T-helper 1 cell treated with Interleukin-12 subunit alpha and Interleukin-12 subunit beta and Interleukin-4 antibody, amounts not matched to agents 30 μg/mL and 1 μg/mL, for 36 hours (primary cell): ENCODE measurements around the gene PABPC1L.
A peak's percentile ranks its signal among the peaks of the same experiment; 100 is the strongest.

ENCODE experiments used
- H3K27ac Mint-ChIP-seq: one replicate; pipeline ENCODE4 v1.8.0; 2021; ENCODE audit warnings: mild to moderate bottlenecking, mixed read lengths
- H3K27me3 Mint-ChIP-seq: one replicate; pipeline ENCODE4 v1.8.0; 2021; ENCODE audit warnings: low read depth, mixed read lengths
- H3K36me3 Mint-ChIP-seq: one replicate; pipeline ENCODE4 v1.8.0; 2021; ENCODE audit warnings: low read depth, mixed read lengths
- H3K4me1 Mint-ChIP-seq: one replicate; pipeline ENCODE4 v1.8.0; 2021; ENCODE audit warnings: low read depth, mixed read lengths
- H3K4me3 Mint-ChIP-seq: one replicate; pipeline ENCODE4 v1.8.0; 2021; ENCODE audit warnings: mild to moderate bottlenecking, moderate library complexity, mixed read lengths
- H3K9me3 Mint-ChIP-seq: one replicate; pipeline ENCODE4 v1.8.0; 2021; ENCODE audit warnings: mixed read lengths

PABPC1L gene

DNA sequence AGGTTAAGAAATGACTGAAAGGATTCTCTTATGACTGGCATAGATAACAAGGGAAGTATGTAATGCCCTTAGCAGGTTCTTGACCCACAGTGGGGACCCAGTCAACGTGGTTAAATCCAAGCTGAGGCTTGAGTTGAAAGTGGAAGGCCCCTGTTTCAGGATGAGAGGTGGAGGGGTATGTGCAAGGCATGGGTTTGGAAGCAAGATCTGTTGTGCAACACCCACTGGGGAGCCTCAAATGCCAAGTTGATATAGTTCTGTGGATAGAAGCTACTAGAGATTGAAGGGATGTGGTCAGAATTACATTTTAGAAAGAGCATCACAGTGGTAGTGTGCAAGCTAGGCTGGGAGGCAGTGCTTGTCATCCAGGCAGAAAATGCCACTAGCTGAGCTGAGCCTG lies 5.1 kb downstream of the PABPC1L start:
- H3K27ac Mint-ChIP-seq: peak overlapping the region; percentile 71
- peaks cover 19% of the 10 kb centered on the region for H3K36me3 Mint-ChIP-seq

DNA sequence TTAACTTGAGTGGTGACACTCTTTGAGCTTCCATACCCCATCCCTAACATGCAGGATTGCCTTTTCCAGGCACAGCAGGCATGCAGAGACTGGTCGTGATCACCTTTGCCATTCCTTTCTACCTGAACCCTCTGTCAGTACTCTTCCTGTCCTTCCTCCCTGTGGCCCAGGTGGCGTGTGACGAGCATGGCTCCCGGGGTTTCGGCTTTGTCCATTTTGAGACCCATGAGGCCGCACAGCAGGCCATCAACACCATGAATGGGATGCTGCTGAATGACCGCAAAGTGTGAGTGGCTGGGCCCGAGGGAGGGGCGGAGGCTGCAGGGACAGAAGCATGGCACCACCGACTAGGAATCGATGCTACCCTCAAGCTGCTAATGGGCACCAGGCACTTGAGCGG lies 6.7 kb downstream of the PABPC1L start:
- no peaks in the 10 kb centered on the region for H3K9me3 Mint-ChIP-seq
- H3K27ac Mint-ChIP-seq: no peak overlapping the region
- no peak overlapping the region for H3K4me3 Mint-ChIP-seq
- H3K4me1 Mint-ChIP-seq: peaks cover 15% of the 10 kb centered on the region
- no peaks in the 10 kb centered on the region for H3K27me3 Mint-ChIP-seq
- H3K36me3 Mint-ChIP-seq: peaks cover 19% of the 10 kb centered on the region

More for the DNA sequence above, 5.1 kb downstream of the PABPC1L start:
- Mint-ChIP-seq H3K9me3 (no peaks in the 10 kb centered on the region), H3K4me1 (peaks cover 19% of the 10 kb centered on the region), H3K27me3 (no peaks in the 10 kb centered on the region), H3K4me3 (no peak overlapping the region)

DNA sequence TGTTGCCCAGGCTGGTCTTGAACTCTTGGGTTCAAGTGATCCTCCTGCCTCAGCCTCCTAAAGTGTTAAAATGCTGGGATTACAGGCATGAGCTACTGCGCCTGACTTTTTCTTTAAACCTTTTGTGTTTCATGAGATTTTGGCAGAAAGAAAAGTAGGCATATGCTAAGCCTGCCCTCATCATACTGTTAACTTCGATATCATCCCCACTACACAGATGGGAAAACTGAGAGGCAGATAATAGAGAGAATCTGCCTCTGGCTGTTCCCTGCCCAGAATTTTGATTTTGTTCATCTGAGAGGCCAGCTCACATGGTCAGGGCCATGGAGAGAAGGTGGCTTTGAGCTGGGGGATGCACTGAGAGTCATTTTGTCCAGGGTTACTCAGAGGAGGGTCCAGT lies 7.5 kb downstream of the PABPC1L start:
- Mint-ChIP-seq H3K27ac (no peak overlapping the region), H3K36me3 (peaks cover 18% of the 10 kb centered on the region), H3K4me3 (no peak overlapping the region), H3K9me3 (no peaks in the 10 kb centered on the region), H3K4me1 (peaks cover 13% of the 10 kb centered on the region), H3K27me3 (no peaks in the 10 kb centered on the region)

DNA sequence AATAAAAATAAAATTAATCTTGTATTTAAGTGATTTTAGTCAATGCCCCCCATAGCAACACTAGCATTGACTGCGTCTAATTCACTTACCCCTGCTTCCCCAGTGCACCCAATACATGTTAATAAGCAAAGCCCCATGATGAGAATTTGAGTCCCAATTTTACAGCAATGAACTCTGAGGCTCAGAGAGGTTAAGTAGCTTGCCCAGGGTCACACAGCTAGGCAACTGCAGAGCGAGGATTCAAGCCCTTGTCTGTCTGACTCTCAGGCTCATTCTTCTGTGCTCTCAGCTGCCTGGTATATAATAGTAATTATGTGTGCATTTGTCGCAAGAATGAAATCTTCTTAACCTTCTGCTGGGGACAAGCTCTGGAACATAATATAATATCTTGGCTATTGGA lies 8.5 kb downstream of the PABPC1L start:
- H3K27me3 Mint-ChIP-seq: no peaks in the 10 kb centered on the region
- H3K4me1 Mint-ChIP-seq: peaks cover 11% of the 10 kb centered on the region
- H3K9me3 Mint-ChIP-seq: no peaks in the 10 kb centered on the region
- no peak overlapping the region for H3K4me3 Mint-ChIP-seq
- H3K36me3 Mint-ChIP-seq: peaks cover 16% of the 10 kb centered on the region
- H3K27ac Mint-ChIP-seq: no peak overlapping the region

DNA sequence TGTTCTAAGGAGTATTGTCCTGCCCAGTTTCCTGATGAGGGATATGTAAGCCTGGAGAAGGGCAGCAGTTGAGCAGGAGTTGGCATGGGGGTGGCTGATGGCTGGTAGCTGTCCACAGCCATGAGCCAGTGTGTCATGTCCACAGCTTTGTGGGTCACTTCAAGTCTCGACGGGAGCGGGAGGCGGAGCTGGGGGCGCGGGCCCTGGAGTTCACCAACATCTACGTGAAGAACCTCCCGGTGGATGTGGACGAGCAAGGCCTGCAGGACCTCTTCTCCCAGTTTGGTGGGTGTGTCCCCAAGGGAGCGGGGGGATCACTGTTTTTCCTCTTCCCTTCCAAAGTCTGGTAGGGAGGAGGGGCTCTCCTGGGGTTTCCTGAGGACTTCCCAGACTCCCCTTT lies 8.9 kb downstream of the PABPC1L start:
- Mint-ChIP-seq H3K4me1 (peaks cover 10% of the 10 kb centered on the region), H3K36me3 (peaks cover 13% of the 10 kb centered on the region), H3K27ac (no peak overlapping the region), H3K4me3 (no peak overlapping the region), H3K27me3 (no peaks in the 10 kb centered on the region), H3K9me3 (no peaks in the 10 kb centered on the region)

DNA sequence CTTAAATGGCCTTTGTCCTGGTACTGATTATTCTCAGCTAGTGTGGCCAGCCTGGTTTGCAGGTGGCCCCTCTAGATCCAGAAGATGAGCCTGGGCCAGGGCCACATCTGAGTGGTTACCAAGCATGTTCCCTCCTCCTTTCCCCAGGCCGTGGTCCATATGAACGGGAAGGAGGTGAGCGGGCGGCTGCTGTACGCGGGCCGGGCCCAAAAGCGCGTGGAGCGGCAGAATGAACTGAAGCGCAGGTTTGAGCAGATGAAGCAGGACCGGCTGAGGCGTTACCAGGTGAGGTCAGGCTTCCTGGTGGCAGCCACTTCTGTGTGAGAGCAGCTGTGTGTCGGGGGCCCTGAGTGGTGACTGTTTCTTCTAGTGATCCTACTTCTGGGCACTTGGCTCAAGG lies 11.6 kb downstream of the PABPC1L start:
- Mint-ChIP-seq H3K36me3 (peaks cover 13% of the 10 kb centered on the region), H3K27me3 (no peaks in the 10 kb centered on the region), H3K4me3 (no peak overlapping the region), H3K4me1 (no peaks in the 10 kb centered on the region), H3K27ac (no peak overlapping the region), H3K9me3 (no peaks in the 10 kb centered on the region)

DNA sequence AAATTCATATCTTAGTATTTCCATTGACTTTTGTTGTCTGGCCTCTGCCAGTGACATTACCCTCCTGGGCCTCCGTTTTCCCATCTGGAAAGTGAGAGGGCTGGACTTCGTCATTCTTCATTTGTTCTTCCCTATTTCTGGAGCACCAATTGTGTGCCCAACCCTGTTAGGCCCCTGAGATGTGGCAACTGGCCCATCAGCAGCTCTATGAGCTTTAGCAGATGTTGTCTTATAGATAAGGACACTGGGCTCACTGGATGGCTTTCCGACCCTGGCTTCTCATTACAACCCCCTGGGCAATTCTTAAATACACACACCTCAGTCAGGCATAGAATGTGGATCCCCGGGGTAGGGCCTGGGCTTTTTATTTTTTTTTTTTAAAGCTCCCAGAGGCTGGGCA lies 14.7 kb downstream of the PABPC1L start:
- H3K36me3 Mint-ChIP-seq: peaks cover 7% of the 10 kb centered on the region

DNA sequence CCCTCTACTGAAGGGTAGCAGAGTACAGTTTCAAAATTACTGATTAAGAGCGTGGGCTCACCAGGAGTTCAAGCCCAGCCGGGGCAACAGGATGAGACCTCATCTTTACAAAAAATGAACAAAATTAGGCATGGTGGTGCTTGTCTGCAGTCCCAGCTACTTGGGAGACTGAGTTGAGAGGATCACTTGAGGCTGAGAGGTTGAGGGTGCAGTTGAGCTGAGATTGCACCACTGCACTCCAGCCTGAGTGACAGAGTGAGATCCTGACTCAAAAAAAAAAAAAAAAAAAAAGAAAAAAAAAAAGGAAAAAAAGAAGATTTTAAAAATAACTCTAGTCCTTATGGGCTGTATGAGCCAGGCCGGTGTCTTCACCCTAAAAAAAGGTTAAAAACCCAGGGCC lies 18.7 kb downstream of the PABPC1L start:
- Mint-ChIP-seq H3K4me1 (no peaks in the 10 kb centered on the region), H3K27ac (no peak overlapping the region), H3K27me3 (no peaks in the 10 kb centered on the region), H3K36me3 (peaks cover 13% of the 10 kb centered on the region), H3K4me3 (no peak overlapping the region), H3K9me3 (no peaks in the 10 kb centered on the region)

More for the DNA sequence above, 14.7 kb downstream of the PABPC1L start:
- Mint-ChIP-seq H3K4me1 (no peaks in the 10 kb centered on the region), H3K27me3 (no peaks in the 10 kb centered on the region), H3K27ac (no peak overlapping the region), H3K4me3 (no peak overlapping the region), H3K9me3 (no peaks in the 10 kb centered on the region)

DNA sequence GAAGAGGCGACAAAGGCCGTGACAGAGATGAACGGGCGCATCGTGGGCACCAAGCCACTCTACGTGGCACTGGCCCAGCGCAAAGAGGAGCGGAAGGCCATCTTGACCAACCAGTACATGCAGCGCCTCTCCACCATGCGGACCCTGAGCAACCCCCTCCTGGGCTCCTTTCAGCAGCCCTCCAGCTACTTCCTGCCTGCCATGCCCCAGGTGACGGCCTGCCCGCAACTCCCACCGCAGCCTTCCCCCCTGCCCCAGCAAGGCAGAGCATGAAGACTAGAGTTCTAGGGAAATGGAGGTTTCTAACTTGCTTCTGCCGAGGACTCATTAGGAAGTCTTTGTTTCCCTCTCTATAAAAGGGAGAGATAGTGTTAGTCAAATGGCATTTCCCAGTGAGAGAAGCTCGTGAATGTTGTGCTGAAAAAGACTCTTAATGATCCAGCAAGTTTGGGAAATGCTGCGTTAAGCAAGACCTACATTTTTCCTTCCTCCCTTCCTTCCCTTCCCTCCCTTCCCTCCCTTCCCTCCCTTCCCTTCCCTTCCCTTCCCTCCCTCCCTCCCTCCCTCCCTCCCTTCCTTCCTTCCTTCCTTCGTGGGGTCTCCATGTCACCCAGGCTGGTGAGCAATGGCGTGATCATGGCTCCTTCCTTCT lies 20.8 kb downstream of the PABPC1L start:
- peaks cover 13% of the 10 kb centered on the region for H3K36me3 Mint-ChIP-seq
- H3K4me3 Mint-ChIP-seq: no peak overlapping the region
- H3K27me3 Mint-ChIP-seq: no peaks in the 10 kb centered on the region
- H3K27ac Mint-ChIP-seq: no peak overlapping the region
- H3K4me1 Mint-ChIP-seq: no peaks in the 10 kb centered on the region
- no peaks in the 10 kb centered on the region for H3K9me3 Mint-ChIP-seq

DNA sequence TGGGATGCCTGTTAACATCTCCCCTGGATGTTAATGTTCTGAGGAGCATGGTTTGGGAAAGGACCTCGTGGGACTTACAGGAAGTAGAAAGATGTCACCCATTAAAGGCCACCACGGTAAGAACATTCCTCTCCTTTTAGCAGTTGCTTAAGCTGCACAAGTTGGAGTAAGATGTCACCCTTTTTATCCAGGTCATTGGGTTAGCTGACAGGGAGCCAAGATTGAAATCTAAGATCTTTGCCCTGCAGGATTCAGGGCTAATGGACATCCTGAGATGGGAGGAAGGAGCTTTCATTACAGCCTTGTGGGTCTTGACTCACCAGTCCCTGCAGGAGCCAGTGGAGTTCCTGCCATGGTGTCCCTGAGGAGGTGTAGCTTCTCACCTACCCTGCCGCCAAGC lies 22.1 kb downstream of the PABPC1L start:
- Mint-ChIP-seq H3K27ac (no peak overlapping the region), H3K4me3 (no peak overlapping the region), H3K4me1 (no peaks in the 10 kb centered on the region), H3K36me3 (peaks cover 13% of the 10 kb centered on the region), H3K9me3 (no peaks in the 10 kb centered on the region), H3K27me3 (no peaks in the 10 kb centered on the region)

DNA sequence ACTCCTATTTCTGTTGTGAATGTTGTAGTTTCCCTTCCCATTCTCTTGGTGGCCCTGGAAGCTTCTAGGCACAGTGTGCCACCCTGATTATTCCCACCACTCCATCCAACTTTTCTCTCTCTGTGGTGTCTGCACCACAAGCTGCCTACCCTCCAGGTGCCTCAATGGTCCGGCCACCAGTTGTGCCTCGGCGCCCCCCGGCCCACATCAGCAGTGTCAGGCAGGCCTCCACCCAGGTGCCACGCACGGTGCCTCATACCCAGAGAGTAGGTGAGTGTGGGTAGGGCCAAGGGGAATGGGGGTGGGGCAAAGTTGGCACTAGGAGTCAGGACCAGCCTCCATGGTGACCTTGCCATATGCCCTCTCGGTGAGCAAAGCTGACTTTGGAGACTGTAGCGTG lies 23.1 kb downstream of the PABPC1L start:
- no peaks in the 10 kb centered on the region for H3K4me1 Mint-ChIP-seq

DNA sequence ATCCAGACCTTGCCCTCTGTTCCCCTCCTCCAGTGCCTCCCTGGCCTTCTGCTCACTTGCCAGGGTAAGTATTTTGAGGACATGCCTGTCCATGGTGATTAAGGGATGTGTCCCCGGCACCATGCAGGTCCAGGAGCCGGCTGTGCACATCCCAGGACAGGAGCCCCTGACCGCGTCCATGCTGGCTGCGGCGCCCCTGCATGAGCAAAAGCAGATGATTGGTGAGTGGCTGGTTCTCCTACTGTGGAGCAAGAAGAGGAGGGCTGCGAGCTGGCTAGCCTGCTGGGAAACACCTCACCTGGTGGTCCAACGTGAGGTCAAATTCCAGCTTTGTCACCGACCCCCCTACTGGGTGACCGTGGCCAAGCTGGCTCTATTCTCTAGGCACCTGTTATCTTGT lies 26.6 kb downstream of the PABPC1L start:
- H3K27me3 Mint-ChIP-seq: no peaks in the 10 kb centered on the region
- no peak overlapping the region for H3K4me3 Mint-ChIP-seq
- no peak overlapping the region for H3K27ac Mint-ChIP-seq
- no peaks in the 10 kb centered on the region for H3K9me3 Mint-ChIP-seq
- no peaks in the 10 kb centered on the region for H3K4me1 Mint-ChIP-seq
- H3K36me3 Mint-ChIP-seq: peaks cover 17% of the 10 kb centered on the region

More for the DNA sequence above, 23.1 kb downstream of the PABPC1L start:
- Mint-ChIP-seq H3K4me3 (no peak overlapping the region), H3K9me3 (no peaks in the 10 kb centered on the region), H3K27me3 (no peaks in the 10 kb centered on the region), H3K27ac (no peak overlapping the region), H3K36me3 (peaks cover 15% of the 10 kb centered on the region)

DNA sequence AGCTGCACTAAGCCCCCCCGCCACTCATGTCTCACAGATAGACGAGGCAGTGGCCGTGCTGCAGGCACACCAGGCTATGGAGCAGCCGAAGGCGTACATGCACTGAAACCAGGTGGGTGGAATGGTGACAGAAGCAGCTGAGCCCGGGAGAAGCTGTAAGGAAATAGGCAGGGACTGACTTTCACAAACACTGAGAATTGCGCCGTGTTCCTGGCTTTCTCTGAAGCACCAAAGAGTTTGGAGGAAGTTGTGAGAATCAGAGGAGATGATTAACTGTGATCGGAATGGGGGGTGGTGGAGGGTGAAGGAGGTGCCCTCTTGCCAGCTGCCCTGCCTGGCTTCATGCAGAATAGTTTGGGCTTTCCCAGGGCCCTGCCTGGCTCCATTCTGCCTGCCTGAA lies 28.8 kb downstream of the PABPC1L start:
- Mint-ChIP-seq H3K27me3 (no peaks in the 10 kb centered on the region), H3K36me3 (peaks cover 26% of the 10 kb centered on the region), H3K9me3 (no peaks in the 10 kb centered on the region), H3K4me1 (no peaks in the 10 kb centered on the region), H3K27ac (no peak overlapping the region), H3K4me3 (no peak overlapping the region)

DNA sequence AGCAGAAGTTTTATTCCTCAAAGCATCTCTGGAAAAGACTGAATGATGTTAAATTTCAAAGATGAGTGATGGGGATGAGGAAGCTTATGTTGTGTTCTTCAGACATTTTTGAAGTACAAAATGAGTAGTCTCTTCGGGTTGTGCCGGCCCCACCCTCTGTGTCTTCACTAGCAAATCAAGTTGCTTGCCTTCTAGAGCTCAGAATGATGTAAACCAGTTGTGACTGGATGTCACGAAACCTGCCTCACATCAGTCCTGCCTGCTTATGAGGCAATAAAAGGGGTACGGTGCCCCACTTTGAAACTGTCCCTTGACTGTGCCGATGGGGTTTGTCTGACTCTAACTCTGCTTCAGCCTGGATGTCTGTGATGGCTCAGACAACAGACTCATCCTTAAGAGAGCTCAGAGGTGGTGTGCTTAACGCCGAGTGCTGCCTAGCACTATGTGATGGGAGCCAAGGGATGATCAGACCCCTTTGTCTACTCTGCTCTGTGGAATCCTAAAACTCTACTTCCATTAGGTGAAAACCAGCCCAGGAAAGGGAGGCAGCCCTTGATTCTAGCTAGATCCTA lies 31.3 kb downstream of the PABPC1L start:
- Mint-ChIP-seq H3K36me3 (peaks cover 36% of the 10 kb centered on the region), H3K27ac (no peak overlapping the region), H3K9me3 (no peaks in the 10 kb centered on the region), H3K27me3 (no peaks in the 10 kb centered on the region), H3K4me3 (no peak overlapping the region), H3K4me1 (no peaks in the 10 kb centered on the region)

DNA sequence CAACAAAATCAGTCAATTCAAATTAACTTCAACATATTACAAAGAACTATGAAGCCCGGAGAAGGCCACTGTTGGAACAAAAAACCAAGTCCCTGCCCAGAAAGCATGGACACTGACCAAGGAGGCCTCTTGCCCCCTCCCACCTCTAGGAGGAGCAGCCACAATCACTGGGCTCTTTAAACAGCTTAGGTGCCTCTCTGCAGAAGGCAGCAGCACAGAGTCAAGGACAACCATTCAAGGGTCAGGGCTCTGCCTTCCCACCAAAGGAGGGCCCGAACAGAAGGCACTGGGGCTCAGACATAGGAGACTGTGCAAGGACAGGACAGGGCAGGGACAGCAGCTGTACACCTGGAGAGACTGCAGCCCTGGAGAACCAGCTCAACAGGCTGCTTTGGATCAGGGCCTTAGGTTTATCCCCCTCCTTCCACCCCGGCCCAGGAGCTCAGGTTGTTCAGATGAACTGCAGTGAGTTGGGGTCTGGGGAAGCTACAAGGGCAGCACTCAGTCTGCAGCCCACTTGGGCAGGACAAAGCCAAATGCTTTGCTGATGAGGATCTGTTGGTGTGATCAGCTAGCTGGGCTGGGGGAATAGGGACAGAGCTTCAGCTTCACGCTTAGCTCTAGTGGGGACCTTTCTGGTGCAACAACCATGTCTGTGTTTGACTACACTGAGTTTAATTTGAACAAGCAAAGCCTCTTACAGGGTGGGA lies 32.6 kb downstream of the PABPC1L start:
- H3K36me3 Mint-ChIP-seq: peaks cover 38% of the 10 kb centered on the region
- H3K27me3 Mint-ChIP-seq: no peaks in the 10 kb centered on the region
- no peak overlapping the region for H3K27ac Mint-ChIP-seq
- no peaks in the 10 kb centered on the region for H3K4me1 Mint-ChIP-seq
- H3K4me3 Mint-ChIP-seq: no peak overlapping the region
- H3K9me3 Mint-ChIP-seq: no peaks in the 10 kb centered on the region
